Islet of Langerhans (tissue), 1 donor: ENCODE data around the gene AUTS2.

Source experiments
- FAIRE-seq: peaks from one replicate; lab custom pipeline; 2011; peaks lifted over from hg19 to GRCh38; lab: Jason Lieb, UNC

Gene AUTS2

GRCh38 chr7:70700055-70700940 lies 1102.0 kb downstream of the AUTS2 start:
- no peak for FAIRE-seq

GRCh38 chr7:70700941-70701425 lies 1102.7 kb downstream of the AUTS2 start:
- no peak for FAIRE-seq

- no peak for FAIRE-seq
Measured at GRCh38 chr7:70701477-70701876, 1103.2 kb downstream of the AUTS2 start.

GRCh38 chr7:70701991-70702390 lies 1103.7 kb downstream of the AUTS2 start:
- no peak for FAIRE-seq

GRCh38 chr7:70703785-70704184 lies 1105.5 kb downstream of the AUTS2 start:
- no peak for FAIRE-seq

GRCh38 chr7:70704831-70705346 lies 1106.6 kb downstream of the AUTS2 start:
- peak; percentile 76 for FAIRE-seq

- FAIRE-seq, result no peak
Measured at GRCh38 chr7:70706204-70706603, 1107.9 kb downstream of the AUTS2 start.

GRCh38 chr7:70706698-70707097 lies 1108.4 kb downstream of the AUTS2 start:
- FAIRE-seq, result no peak

- FAIRE-seq, result no peak
Measured at GRCh38 chr7:70707823-70708243, 1109.6 kb downstream of the AUTS2 start.

GRCh38 chr7:70710011-70710480 lies 1111.8 kb downstream of the AUTS2 start:
- no peak for FAIRE-seq

- no peak for FAIRE-seq
Measured at GRCh38 chr7:70710651-70711050, 1112.4 kb downstream of the AUTS2 start.

- no peak for FAIRE-seq
Measured at GRCh38 chr7:70711452-70711851, 1113.2 kb downstream of the AUTS2 start.

- no peak for FAIRE-seq
Measured at GRCh38 chr7:70712942-70713341, 1114.7 kb downstream of the AUTS2 start.

GRCh38 chr7:70714506-70715038 lies 1116.3 kb downstream of the AUTS2 start:
- FAIRE-seq, result no peak

GRCh38 chr7:70717553-70718329 lies 1119.5 kb downstream of the AUTS2 start:
- no peak for FAIRE-seq

GRCh38 chr7:70719125-70719524 lies 1120.8 kb downstream of the AUTS2 start:
- FAIRE-seq, result no peak

GRCh38 chr7:70720191-70720873 lies 1122.1 kb downstream of the AUTS2 start:
- no peak for FAIRE-seq

GRCh38 chr7:70721500-70721899 lies 1123.2 kb downstream of the AUTS2 start:
- FAIRE-seq, result no peak

- no peak for FAIRE-seq
Measured at GRCh38 chr7:70723339-70723738, 1125.1 kb downstream of the AUTS2 start.

- FAIRE-seq, result no peak
Measured at GRCh38 chr7:70725448-70725847, 1127.2 kb downstream of the AUTS2 start.

- no peak for FAIRE-seq
Measured at GRCh38 chr7:70726294-70726693, 1128.0 kb downstream of the AUTS2 start.

GRCh38 chr7:70726951-70727378 lies 1128.7 kb downstream of the AUTS2 start:
- no peak for FAIRE-seq
